PFSK-1 (cell line): ENCODE data around the gene RGS7.

ENCODE experiments used
- POLR2AphosphoS5 ChIP-seq: IDR thresholded peaks from 2 replicates; pipeline ENCODE4 v1.6.1; 2012; ENCODE audit warnings: low read depth, mild to moderate bottlenecking, control low read depth, low read length, moderate library complexity
- SIN3A ChIP-seq: IDR thresholded peaks from 2 replicates; pipeline ENCODE4 v1.6.1; 2012; ENCODE audit warnings: mild to moderate bottlenecking, low read length, moderate library complexity, borderline replicate concordance; ENCODE audit not compliant: insufficient read depth
- TAF1 ChIP-seq: IDR thresholded peaks from 2 replicates; pipeline ENCODE4 v1.6.1; 2012; ENCODE audit warnings: low read length, control low read depth, borderline replicate concordance; ENCODE audit not compliant: insufficient read depth
- TF ChIP-seq, protein P1 (sequence below), 2 experiments: IDR thresholded peaks; 2 replicates each; pipeline versions ENCODE4 v1.6.1 to v1.8.0; 2011 to 2012; ENCODE audit warnings: low read depth in 2 of 2, low read length in 2 of 2, control low read depth in 1 of 2, inconsistent platforms in 1 of 2, mild to moderate bottlenecking in 1 of 2, moderate library complexity in 1 of 2; ENCODE audit not compliant: insufficient read depth in 1 of 2

DNA sequence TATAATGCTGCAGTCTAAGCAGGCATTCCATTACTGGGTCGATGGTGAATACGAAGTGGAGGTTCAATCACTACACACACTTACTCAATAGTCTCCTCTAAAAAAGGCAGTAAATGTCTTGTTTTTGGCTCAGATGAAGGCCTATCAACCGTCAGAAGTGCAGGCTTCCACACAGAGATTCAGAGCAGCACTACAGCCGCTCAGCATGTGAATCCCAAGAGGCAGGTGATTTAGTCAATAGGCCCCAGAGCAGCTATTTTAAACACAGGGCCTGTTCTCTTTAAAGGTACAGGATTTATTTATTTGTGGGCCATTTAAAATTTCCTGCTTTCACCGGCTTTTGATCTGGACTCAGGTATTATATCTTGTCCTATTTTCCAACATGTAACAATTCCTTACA, 293.7 kb downstream of the RGS7 start:
- TF ChIP-seq SIN3A: no peak
- TF ChIP-seq TAF1: no peak
- TF ChIP-seq POLR2AphosphoS5: no peak
- TF ChIP-seq, protein P1, sequence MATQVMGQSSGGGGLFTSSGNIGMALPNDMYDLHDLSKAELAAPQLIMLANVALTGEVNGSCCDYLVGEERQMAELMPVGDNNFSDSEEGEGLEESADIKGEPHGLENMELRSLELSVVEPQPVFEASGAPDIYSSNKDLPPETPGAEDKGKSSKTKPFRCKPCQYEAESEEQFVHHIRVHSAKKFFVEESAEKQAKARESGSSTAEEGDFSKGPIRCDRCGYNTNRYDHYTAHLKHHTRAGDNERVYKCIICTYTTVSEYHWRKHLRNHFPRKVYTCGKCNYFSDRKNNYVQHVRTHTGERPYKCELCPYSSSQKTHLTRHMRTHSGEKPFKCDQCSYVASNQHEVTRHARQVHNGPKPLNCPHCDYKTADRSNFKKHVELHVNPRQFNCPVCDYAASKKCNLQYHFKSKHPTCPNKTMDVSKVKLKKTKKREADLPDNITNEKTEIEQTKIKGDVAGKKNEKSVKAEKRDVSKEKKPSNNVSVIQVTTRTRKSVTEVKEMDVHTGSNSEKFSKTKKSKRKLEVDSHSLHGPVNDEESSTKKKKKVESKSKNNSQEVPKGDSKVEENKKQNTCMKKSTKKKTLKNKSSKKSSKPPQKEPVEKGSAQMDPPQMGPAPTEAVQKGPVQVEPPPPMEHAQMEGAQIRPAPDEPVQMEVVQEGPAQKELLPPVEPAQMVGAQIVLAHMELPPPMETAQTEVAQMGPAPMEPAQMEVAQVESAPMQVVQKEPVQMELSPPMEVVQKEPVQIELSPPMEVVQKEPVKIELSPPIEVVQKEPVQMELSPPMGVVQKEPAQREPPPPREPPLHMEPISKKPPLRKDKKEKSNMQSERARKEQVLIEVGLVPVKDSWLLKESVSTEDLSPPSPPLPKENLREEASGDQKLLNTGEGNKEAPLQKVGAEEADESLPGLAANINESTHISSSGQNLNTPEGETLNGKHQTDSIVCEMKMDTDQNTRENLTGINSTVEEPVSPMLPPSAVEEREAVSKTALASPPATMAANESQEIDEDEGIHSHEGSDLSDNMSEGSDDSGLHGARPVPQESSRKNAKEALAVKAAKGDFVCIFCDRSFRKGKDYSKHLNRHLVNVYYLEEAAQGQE (IDR thresholded peaks at IDR 0.05; ENCODE audit: insufficient read depth in 1 of 2, low read depth in 2 of 2, low read length in 2 of 2): no peak
